Neural cell (in vitro differentiated cells): ENCODE results near the gene PAMR1. TPM values are rescaled to one million over a fixed set of nuclear protein-coding genes. Genes with fewer than 3 reads are reported as not detected.

ENCODE experiments used
- H2AFZ ChIP-seq: fragments of 200-600, 300-800 bp; sonication (generic), shearing (Covaris generic); 2 replicates; pipeline ENCODE4 v1.6.0; 2014; ENCODE audit warnings: low read depth, mild to moderate bottlenecking, antibody characterized with exemption, low read length, moderate library complexity
- H3F3A ChIP-seq: fragments of 200-600 bp; shearing (Covaris generic); 2 replicates; pipeline ENCODE4 v1.6.1; 2016; ENCODE audit warnings: mild to moderate bottlenecking, moderate library complexity, mixed read lengths, antibody characterized with exemption, low read length; ENCODE audit not compliant: insufficient read depth, poor library complexity, severe bottlenecking
- H3K27ac ChIP-seq: fragments of 200-600, 300-800 bp; sonication (generic), shearing (Covaris generic); 2 replicates; pipeline ENCODE4 v1.5.1; 2014; ENCODE audit warnings: mild to moderate bottlenecking, low read length, moderate library complexity
- H3K27me3 ChIP-seq: fragments of 300-800, 200-600 bp; sonication (generic), shearing (Covaris generic); 2 replicates; pipeline ENCODE4 v1.6.0; 2014; ENCODE audit warnings: mild to moderate bottlenecking, low read depth, low read length, moderate library complexity; ENCODE audit not compliant: insufficient read depth
- H3K36me3 ChIP-seq: fragments of 300-800, 200-600 bp; sonication (generic), shearing (Covaris generic); 2 replicates; pipeline ENCODE4 v1.5.1; 2014; ENCODE audit warnings: mild to moderate bottlenecking, antibody characterized with exemption, low read length, moderate library complexity; ENCODE audit not compliant: insufficient read depth
- H3K4me2 ChIP-seq: fragments of 300-800, 200-600 bp; sonication (generic), shearing (Covaris generic); 2 replicates; pipeline ENCODE4 v1.6.0; 2014; ENCODE audit warnings: mild to moderate bottlenecking, low read length
- H3K4me3 ChIP-seq: fragments of 300-800, 200-600 bp; sonication (generic), shearing (Covaris generic); 2 replicates; pipeline ENCODE4 v1.5.1; 2014; ENCODE audit warnings: mild to moderate bottlenecking, low read length, moderate library complexity
- H3K79me2 ChIP-seq: fragments of 200-600 bp; shearing (Covaris generic); replicated peaks from 2 replicates; pipeline ENCODE4 v1.6.0; 2014; ENCODE audit warnings: mild to moderate bottlenecking, low read length, moderate library complexity; ENCODE audit not compliant: insufficient read depth
- H3K9ac ChIP-seq: fragments of 300-800, 200-600 bp; sonication (generic), shearing (Covaris generic); 2 replicates; pipeline ENCODE4 v1.6.1; 2016; ENCODE audit warnings: mild to moderate bottlenecking, low read length, mixed read lengths
- H3K9me2 ChIP-seq: fragments of 200-600 bp; shearing (Covaris generic); 2 replicates; pipeline ENCODE4 v1.6.1; 2016; ENCODE audit warnings: mild to moderate bottlenecking, low read length, mixed read lengths; ENCODE audit not compliant: insufficient read depth
- H3K9me3 ChIP-seq: fragments of 200-600, 300-800 bp; sonication (generic), shearing (Covaris generic); 2 replicates; pipeline ENCODE4 v1.6.1; 2016; ENCODE audit warnings: mild to moderate bottlenecking, mixed run types, low read length, moderate library complexity, mixed read lengths
- H4K20me1 ChIP-seq: fragments of 200-600 bp; shearing (Covaris generic); 2 replicates; pipeline ENCODE4 v1.6.1; 2016; ENCODE audit warnings: mild to moderate bottlenecking, mixed run types; ENCODE audit not compliant: insufficient read depth
- CTCF ChIP-seq: fragments of 450-650 bp; IDR thresholded peaks from 2 replicates; pipeline ENCODE4 v1.5.1; 2014; ENCODE audit warnings: antibody characterized with exemption, mild to moderate bottlenecking, moderate library complexity; ENCODE audit not compliant: poor library complexity, severe bottlenecking
- EP300 ChIP-seq: fragments of 450-650 bp; conservative IDR thresholded peaks from 2 replicates; pipeline ENCODE4 v1.6.1; 2014; ENCODE audit warnings: antibody characterized with exemption, mild to moderate bottlenecking, moderate library complexity; ENCODE audit not compliant: poor library complexity, severe bottlenecking
- EZH2 ChIP-seq: fragments of 200-600, 300-800 bp; shearing (Covaris generic), sonication (generic); IDR thresholded peaks from 2 replicates; pipeline ENCODE4 v1.6.1; 2014; ENCODE audit warnings: antibody characterized with exemption, low read length, borderline replicate concordance, mild to moderate bottlenecking; ENCODE audit not compliant: insufficient read depth, poor library complexity, severe bottlenecking
- MXI1 ChIP-seq: fragments of 450-650 bp; conservative IDR thresholded peaks from 2 replicates; pipeline ENCODE4 v1.6.1; 2014; ENCODE audit warnings: antibody characterized with exemption, mild to moderate bottlenecking; ENCODE audit not compliant: poor library complexity, severe bottlenecking
- POLR2AphosphoS5 ChIP-seq: IDR thresholded peaks from 2 replicates; pipeline ENCODE4 v1.6.1; 2012
- RAD21 ChIP-seq: fragments of 450-650 bp; conservative IDR thresholded peaks from 2 replicates; pipeline ENCODE4 v1.6.1; 2014; ENCODE audit warnings: antibody characterized with exemption, mild to moderate bottlenecking, moderate library complexity
- REST ChIP-seq: IDR thresholded peaks from 2 replicates; pipeline ENCODE4 v1.6.1; 2012; ENCODE audit warnings: borderline replicate concordance
- SMC3 ChIP-seq: fragments of 450-650 bp; conservative IDR thresholded peaks from 2 replicates; pipeline ENCODE4 v1.6.1; 2014; ENCODE audit warnings: antibody characterized with exemption, mild to moderate bottlenecking, moderate library complexity; ENCODE audit not compliant: poor library complexity
- TAF1 ChIP-seq: IDR thresholded peaks from 2 replicates; pipeline ENCODE4 v1.6.1; 2012; ENCODE audit warnings: low read depth
- polyA plus RNA-seq: library from polyadenylated mRNA; depleted of rRNA; stranded (reverse); fragments of >200 nt; gene quantifications from 2 replicates; pipeline ENCODE4 v1.2.3, GENCODE V29; 2014

Gene PAMR1
- polyA plus RNA-seq, 1 donor from 2014 or later, result 0.48 TPM

- H3K4me2 ChIP-seq, result no peak overlapping the region
- no peaks in the 10 kb centered on the region for H3K79me2 ChIP-seq
- TF ChIP-seq MXI1, result no peak
- no peak for TF ChIP-seq SMC3
- no peak for TF ChIP-seq POLR2AphosphoS5
- no peak for TF ChIP-seq RAD21
- TF ChIP-seq EZH2, result no peak
- no peak for TF ChIP-seq TAF1
- TF ChIP-seq REST, result no peak
- TF ChIP-seq EP300, result no peak
- TF ChIP-seq CTCF, result no peak
- H3K27ac ChIP-seq, result no peak overlapping the region
- no peak overlapping the region for H3K9ac ChIP-seq
- no peak overlapping the region for H3K4me3 ChIP-seq
- no peaks in the 10 kb centered on the region for H3K36me3 ChIP-seq
- H3K27me3 ChIP-seq, result no peaks in the 10 kb centered on the region
- no peaks in the 10 kb centered on the region for H4K20me1 ChIP-seq
- H3F3A ChIP-seq, result no peaks in the 10 kb centered on the region
- H2AFZ ChIP-seq, result no peak overlapping the region
- H3K9me3 ChIP-seq, result no peaks in the 10 kb centered on the region
- no peaks in the 10 kb centered on the region for H3K9me2 ChIP-seq
Measured at GRCh38 chr11:35501776-35502175, 23.6 kb downstream of the PAMR1 start.

- Histone ChIP-seq H3K4me3 (no peak overlapping the region), H3F3A (no peaks in the 10 kb centered on the region), H3K9me3 (no peaks in the 10 kb centered on the region), H3K27ac (no peak overlapping the region), H4K20me1 (no peaks in the 10 kb centered on the region), H3K27me3 (no peaks in the 10 kb centered on the region), H2AFZ (no peak overlapping the region), H3K36me3 (no peaks in the 10 kb centered on the region), H3K4me2 (no peak overlapping the region), H3K79me2 (no peaks in the 10 kb centered on the region), H3K9me2 (no peaks in the 10 kb centered on the region), H3K9ac (no peak overlapping the region)
- TF ChIP-seq TAF1 (no peak), EZH2 (no peak), CTCF (no peak), REST (no peak), MXI1 (no peak), EP300 (no peak), POLR2AphosphoS5 (no peak), RAD21 (no peak), SMC3 (no peak)
Measured at GRCh38 chr11:35500744-35501143, 24.7 kb downstream of the PAMR1 start.
